ENCODE results near the gene SCN9A. TPM values are rescaled to one million over a fixed set of nuclear protein-coding genes. Genes with fewer than 3 reads are reported as not detected.
A peak's percentile ranks its signal among the peaks of the same experiment; 100 is the strongest.

Gene SCN9A
- total and polyA plus RNA-seq, 2 of the 4 experiments (the other 2 are of a cell fraction): 40.1 to 135 TPM

GRCh38 chr2:166223298-166223697, 152.4 kb downstream of the SCN9A start:
- Histone ChIP-seq H3K56ac (ENCODE audit: extremely low read depth, insufficient read depth, low read length) (no peak overlapping the region), H4K8ac (ENCODE audit: low read depth in 2 of 2, low read length in 2 of 2) (no peak overlapping the region), H3K14ac (replicated peaks; ENCODE audit: low read depth, low read length) (no peak overlapping the region), H3K9me3 (ENCODE audit: control insufficient read depth, insufficient read depth, low read length) (no peaks in the 10 kb centered on the region), H2BK5ac (ENCODE audit: low read depth, low read length, poor library complexity, severe bottlenecking) (no peak overlapping the region), H2AK9ac (replicated peaks; ENCODE audit: low read depth, low read length, poor library complexity) (no peak overlapping the region), H3K23ac (ENCODE audit: low read depth, low read length) (no peak overlapping the region), H2BK15ac (ENCODE audit: low read depth, low read length) (no peak overlapping the region), H3K4me2 (ENCODE audit: low read depth, low read length) (no peak overlapping the region), H3K79me1 (ENCODE audit: low read depth in 1 of 2, low read length in 2 of 2) (peaks cover 0 to 3% of the 10 kb centered on the region in 2 experiments; a peak in 1 of 4 replicates), H3K4ac (ENCODE audit: low read depth, low read length) (no peak overlapping the region), H4K91ac (ENCODE audit: insufficient read depth, low read depth, low read length) (no peak overlapping the region), H2BK120ac (ENCODE audit: low read depth, low read length) (no peak overlapping the region), H2AFZ (replicated peaks; ENCODE audit: low read length, poor library complexity) (no peak overlapping the region), H4K20me1 (ENCODE audit: insufficient read depth, low read length) (no peaks in the 10 kb centered on the region), H3K4me3 (ENCODE audit: insufficient read depth, low read depth, low read length) (no peak overlapping the region), H3K9ac (ENCODE audit: low read depth, low read length) (no peak overlapping the region), H3K36me3 (ENCODE audit: control insufficient read depth, insufficient read depth, low read length) (no peaks in the 10 kb centered on the region), H3K4me1 (ENCODE audit: control insufficient read depth, insufficient read depth, low read length) (no peaks in the 10 kb centered on the region), H4K5ac (ENCODE audit: low read depth, low read length) (no peak overlapping the region), H3K27me3 (ENCODE audit: control insufficient read depth, insufficient read depth, low read length) (no peaks in the 10 kb centered on the region), H3K27ac (ENCODE audit: insufficient read depth, low read length) (no peak overlapping the region), H3K9me1 (ENCODE audit: insufficient read depth, low read length) (no peaks in the 10 kb centered on the region), H2BK20ac (ENCODE audit: low read depth, low read length) (no peak overlapping the region), H3K18ac (ENCODE audit: low read depth, low read length) (no peak overlapping the region), H2AK5ac (ENCODE audit: low read depth, low read length) (no peak overlapping the region)
- BruUV-seq (replicated peaks): no TSS peak
- no peak for DNase-seq
- in situ Hi-C loops (cut with MboI; ENCODE audit: low sequenced_read_pairs) (no loop called here), dilution Hi-C loops (cut with HindIII; ENCODE audit: low sequenced_read_pairs, unreplicated experiment) (no loop called here), intact Hi-C loops (cut with micrococcal nuclease) (no loop called here)
- ChIA-PET CTCF (no interaction called here), POLR2A (ENCODE audit: unreplicated experiment) (no interaction called here)
- no peak for ATAC-seq (ENCODE audit: low read depth)
- 100% methylated on average over 1 of the region's 4 CpGs; no CpG with 5 or more reads in 1 of the 2 experiments for WGBS, 2 experiments (ENCODE audit: extremely low coverage in 2 of 2, insufficient read length in 1 of 2)
- TF ChIP-seq RCOR1 (IDR thresholded peaks at IDR 0.05; ENCODE audit: insufficient replicate concordance, low read length) (no peak), ELK1 (IDR thresholded peaks at IDR 0.05; ENCODE audit: borderline replicate concordance, low read depth, low read length) (no peak), CEBPB (IDR thresholded peaks at IDR 0.05; ENCODE audit: low read depth, low read length) (0 out of 2 replicates have a peak, but pooled peaks have one; percentile 31), CHD1 (IDR thresholded peaks at IDR 0.05; ENCODE audit: low read depth, low read length) (no peak), NFE2L2 (IDR thresholded peaks at IDR 0.05; ENCODE audit: low read depth, low read length) (no peak), BHLHE40 (IDR thresholded peaks at IDR 0.05; ENCODE audit: low read depth, low read length) (no peak)
